ENCODE measurements around the gene ATP8A1.

Gene ATP8A1

DNA sequence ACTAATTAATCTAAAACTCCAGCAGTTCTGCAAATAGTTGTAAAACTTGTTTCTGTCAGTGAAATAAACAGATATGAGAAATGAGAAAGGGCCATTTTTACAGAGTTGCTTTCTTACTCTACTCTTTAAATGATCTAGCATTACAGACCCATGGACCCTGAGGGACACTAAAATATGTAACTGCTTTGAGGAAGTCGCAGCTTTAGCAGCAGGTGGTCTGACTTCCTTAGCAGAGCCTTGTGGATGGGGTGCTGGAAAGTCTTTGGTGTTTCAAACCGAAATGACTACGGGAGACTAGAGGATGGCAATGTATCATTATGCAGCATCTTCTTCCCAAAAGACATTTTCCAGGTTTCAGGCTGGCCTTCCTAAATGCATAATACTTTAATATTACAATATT is 240.9 kb downstream of the ATP8A1 start:
- no peak overlapping the region for H3K27ac ChIP-seq
- DNase-seq: no peak
- peaks cover 8% of the 10 kb centered on the region for H3K36me3 ChIP-seq
- H3K9me3 ChIP-seq (ENCODE audit: severe bottlenecking): no peaks in the 10 kb centered on the region
- TF ChIP-seq, protein P1, sequence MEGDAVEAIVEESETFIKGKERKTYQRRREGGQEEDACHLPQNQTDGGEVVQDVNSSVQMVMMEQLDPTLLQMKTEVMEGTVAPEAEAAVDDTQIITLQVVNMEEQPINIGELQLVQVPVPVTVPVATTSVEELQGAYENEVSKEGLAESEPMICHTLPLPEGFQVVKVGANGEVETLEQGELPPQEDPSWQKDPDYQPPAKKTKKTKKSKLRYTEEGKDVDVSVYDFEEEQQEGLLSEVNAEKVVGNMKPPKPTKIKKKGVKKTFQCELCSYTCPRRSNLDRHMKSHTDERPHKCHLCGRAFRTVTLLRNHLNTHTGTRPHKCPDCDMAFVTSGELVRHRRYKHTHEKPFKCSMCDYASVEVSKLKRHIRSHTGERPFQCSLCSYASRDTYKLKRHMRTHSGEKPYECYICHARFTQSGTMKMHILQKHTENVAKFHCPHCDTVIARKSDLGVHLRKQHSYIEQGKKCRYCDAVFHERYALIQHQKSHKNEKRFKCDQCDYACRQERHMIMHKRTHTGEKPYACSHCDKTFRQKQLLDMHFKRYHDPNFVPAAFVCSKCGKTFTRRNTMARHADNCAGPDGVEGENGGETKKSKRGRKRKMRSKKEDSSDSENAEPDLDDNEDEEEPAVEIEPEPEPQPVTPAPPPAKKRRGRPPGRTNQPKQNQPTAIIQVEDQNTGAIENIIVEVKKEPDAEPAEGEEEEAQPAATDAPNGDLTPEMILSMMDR (IDR thresholded peaks at IDR 0.05; ENCODE audit: low read depth, low read length): no peak
- no peaks in the 10 kb centered on the region for H3K27me3 ChIP-seq (ENCODE audit: insufficient read depth, low read depth, severe bottlenecking)
- no peak overlapping the region for H3K4me3 ChIP-seq (ENCODE audit: low read depth, low read length)

- peaks cover 8% of the 10 kb centered on the region for H3K36me3 ChIP-seq
- DNase-seq: no peak
- no peaks in the 10 kb centered on the region for H3K27me3 ChIP-seq (ENCODE audit: insufficient read depth, low read depth, severe bottlenecking)
- H3K4me3 ChIP-seq (ENCODE audit: low read depth, low read length): no peak overlapping the region
- TF ChIP-seq, protein P1 (IDR thresholded peaks at IDR 0.05; ENCODE audit: low read depth, low read length): no peak
- H3K27ac ChIP-seq: no peak overlapping the region
- no peaks in the 10 kb centered on the region for H3K9me3 ChIP-seq (ENCODE audit: severe bottlenecking)
Observed at GRCh38 chr4:42415281-42415680, 241.6 kb downstream of the ATP8A1 start.

- Histone ChIP-seq H3K9me3 (ENCODE audit: severe bottlenecking) (no peaks in the 10 kb centered on the region), H3K27me3 (ENCODE audit: insufficient read depth, low read depth, severe bottlenecking) (no peaks in the 10 kb centered on the region), H3K36me3 (peaks cover 8% of the 10 kb centered on the region; the same call in 1 of the 2 replicates), H3K4me3 (ENCODE audit: low read depth, low read length) (no peak overlapping the region), H3K27ac (no peak overlapping the region)
- TF ChIP-seq, protein P1 (IDR thresholded peaks at IDR 0.05; ENCODE audit: low read depth, low read length): no peak
- no peak for DNase-seq
Observed at GRCh38 chr4:42412251-42412650, 244.7 kb downstream of the ATP8A1 start.

- Histone ChIP-seq H3K4me3 (ENCODE audit: low read depth, low read length) (no peak overlapping the region), H3K27me3 (ENCODE audit: insufficient read depth, low read depth, severe bottlenecking) (no peaks in the 10 kb centered on the region), H3K27ac (no peak overlapping the region), H3K36me3 (peaks cover 8% of the 10 kb centered on the region; the same call in 1 of the 2 replicates), H3K9me3 (ENCODE audit: severe bottlenecking) (no peaks in the 10 kb centered on the region)
- no peak for DNase-seq
- TF ChIP-seq, protein P1 (IDR thresholded peaks at IDR 0.05; ENCODE audit: low read depth, low read length): no peak
Observed at GRCh38 chr4:42411803-42412202, 245.1 kb downstream of the ATP8A1 start.

GRCh38 chr4:42410446-42410845 is 246.5 kb downstream of the ATP8A1 start:
- H3K27me3 ChIP-seq (ENCODE audit: insufficient read depth, low read depth, severe bottlenecking): no peaks in the 10 kb centered on the region
- TF ChIP-seq, protein P1 (IDR thresholded peaks at IDR 0.05; ENCODE audit: low read depth, low read length): no peak
- H3K4me3 ChIP-seq (ENCODE audit: low read depth, low read length): no peak overlapping the region
- no peak for DNase-seq
- no peak overlapping the region for H3K27ac ChIP-seq
- H3K9me3 ChIP-seq (ENCODE audit: severe bottlenecking): no peaks in the 10 kb centered on the region
- peaks cover 8% of the 10 kb centered on the region; the same call in 1 of the 2 replicates for H3K36me3 ChIP-seq

DNA sequence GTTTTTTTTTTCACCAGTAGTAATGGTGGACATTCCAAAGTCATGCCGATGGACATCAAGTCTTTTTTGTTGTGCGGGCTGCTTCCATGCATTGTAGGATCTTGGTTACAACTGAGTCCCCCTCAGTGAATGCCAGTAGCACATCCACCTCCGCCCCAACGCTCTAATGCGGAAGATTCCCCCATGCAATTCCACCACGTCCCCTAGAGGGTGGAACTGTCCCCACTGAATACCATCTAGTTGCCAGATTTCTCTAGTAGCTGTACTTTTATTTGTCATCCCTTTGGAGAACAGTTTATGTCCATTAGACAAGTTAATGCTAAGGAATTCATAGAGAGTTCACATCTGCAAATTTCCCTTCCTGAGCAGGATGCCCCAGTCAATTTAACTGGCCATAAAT is 252.9 kb downstream of the ATP8A1 start:
- no peaks in the 10 kb centered on the region for H3K36me3 ChIP-seq
- peaks cover under 1% of the 10 kb centered on the region for H3K27me3 ChIP-seq (ENCODE audit: insufficient read depth, low read depth, severe bottlenecking)
- TF ChIP-seq, protein P1 (IDR thresholded peaks at IDR 0.05; ENCODE audit: low read depth, low read length): no peak
- H3K9me3 ChIP-seq (ENCODE audit: severe bottlenecking): no peaks in the 10 kb centered on the region
- no peak overlapping the region for H3K4me3 ChIP-seq (ENCODE audit: low read depth, low read length)
- H3K27ac ChIP-seq: no peak overlapping the region
- DNase-seq: no peak

All from WERI-Rb-1 (cell line).